Tibial nerve (tissue), 4 donors: ENCODE data around the gene PSMD8.

Source experiments
- EP300 ChIP-seq, 2 donors: sonication (generic); formaldehyde crosslinking; IDR thresholded peaks; one replicate each; pipeline ENCODE4 v1.6.1; 2017; ENCODE audit warnings: antibody characterized with exemption in 2 of 2, mild to moderate bottlenecking in 1 of 2
- TF ChIP-seq, protein P1 (sequence below), 5 experiments: fragments of 200-600 bp in 3 of 5; fragments of 450-650 bp in 2 of 5; sonication (generic) in 3 of 5; IDR thresholded peaks; one replicate each; pipeline ENCODE4 v1.5.1; 2016 to 2019; ENCODE audit warnings: antibody characterized with exemption in 5 of 5, mild to moderate bottlenecking in 3 of 5, moderate library complexity in 2 of 5

DNA sequence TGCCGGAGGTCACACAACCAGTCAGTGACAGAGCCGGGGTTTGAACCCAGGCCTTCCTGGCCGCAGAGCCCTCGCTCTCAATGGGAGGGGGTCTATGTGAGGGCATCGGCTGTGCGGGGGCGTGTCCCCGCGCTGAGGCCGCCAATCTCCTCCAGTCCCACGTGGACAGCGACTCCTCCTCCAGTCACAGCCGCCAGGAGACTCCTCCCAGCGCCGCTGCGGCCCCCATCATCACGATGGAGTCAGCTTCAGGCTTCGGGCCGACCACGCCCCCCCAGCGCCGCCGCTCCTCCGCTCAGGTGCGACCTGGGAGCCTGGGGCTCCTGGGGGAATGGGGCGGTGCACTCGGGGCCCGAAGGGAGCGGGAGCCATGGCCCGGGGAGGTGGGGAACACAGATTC is 20.1 kb downstream of the PSMD8 start:
- TF ChIP-seq, protein P1, sequence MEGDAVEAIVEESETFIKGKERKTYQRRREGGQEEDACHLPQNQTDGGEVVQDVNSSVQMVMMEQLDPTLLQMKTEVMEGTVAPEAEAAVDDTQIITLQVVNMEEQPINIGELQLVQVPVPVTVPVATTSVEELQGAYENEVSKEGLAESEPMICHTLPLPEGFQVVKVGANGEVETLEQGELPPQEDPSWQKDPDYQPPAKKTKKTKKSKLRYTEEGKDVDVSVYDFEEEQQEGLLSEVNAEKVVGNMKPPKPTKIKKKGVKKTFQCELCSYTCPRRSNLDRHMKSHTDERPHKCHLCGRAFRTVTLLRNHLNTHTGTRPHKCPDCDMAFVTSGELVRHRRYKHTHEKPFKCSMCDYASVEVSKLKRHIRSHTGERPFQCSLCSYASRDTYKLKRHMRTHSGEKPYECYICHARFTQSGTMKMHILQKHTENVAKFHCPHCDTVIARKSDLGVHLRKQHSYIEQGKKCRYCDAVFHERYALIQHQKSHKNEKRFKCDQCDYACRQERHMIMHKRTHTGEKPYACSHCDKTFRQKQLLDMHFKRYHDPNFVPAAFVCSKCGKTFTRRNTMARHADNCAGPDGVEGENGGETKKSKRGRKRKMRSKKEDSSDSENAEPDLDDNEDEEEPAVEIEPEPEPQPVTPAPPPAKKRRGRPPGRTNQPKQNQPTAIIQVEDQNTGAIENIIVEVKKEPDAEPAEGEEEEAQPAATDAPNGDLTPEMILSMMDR (IDR thresholded peaks at IDR 0.05) = no peak
- TF ChIP-seq EP300 (IDR thresholded peaks at IDR 0.05) = no peak
